HG03039 (cell line): Measurements from ENCODE around the gene AKAP13.

Experiments
- ATAC-seq: cut with Tn5 transposase; IDR thresholded peaks from one replicate; pipeline ENCODE4 v1.9.1; 2021; ENCODE audit warnings: mild to moderate bottlenecking, moderate library complexity; ENCODE audit not compliant: unreplicated experiment

The AKAP13 gene

DNA sequence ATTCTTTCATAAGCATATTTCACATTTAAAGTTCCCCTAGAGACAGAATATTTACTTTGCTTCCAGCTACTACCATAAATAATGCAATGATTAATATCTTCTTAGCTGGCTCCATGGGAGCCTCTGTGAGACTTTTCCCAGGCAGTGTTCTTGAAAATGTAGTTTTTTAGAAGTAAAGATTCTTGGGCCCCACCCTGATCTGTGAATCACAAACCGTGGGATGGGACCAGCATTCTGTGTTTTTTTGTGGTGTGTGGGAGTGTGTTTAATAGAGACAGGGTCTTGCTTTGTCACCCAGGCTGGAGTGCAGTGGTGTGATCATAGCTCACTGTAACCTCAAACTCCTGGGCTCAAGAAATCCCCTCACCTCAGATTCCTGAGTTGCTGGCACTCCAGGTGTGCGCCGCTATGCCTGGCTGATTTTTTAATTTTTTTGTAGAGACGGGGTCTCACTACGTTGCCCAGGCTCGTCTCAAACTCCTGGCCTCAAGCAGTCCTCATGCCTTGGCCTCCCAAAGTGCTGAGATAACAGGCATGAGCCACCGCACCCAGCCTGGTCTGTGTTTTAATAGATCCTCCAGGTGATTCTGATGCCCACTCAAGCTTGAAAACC, 331.3 kb downstream of the AKAP13 start:
- no peak for ATAC-seq

DNA sequence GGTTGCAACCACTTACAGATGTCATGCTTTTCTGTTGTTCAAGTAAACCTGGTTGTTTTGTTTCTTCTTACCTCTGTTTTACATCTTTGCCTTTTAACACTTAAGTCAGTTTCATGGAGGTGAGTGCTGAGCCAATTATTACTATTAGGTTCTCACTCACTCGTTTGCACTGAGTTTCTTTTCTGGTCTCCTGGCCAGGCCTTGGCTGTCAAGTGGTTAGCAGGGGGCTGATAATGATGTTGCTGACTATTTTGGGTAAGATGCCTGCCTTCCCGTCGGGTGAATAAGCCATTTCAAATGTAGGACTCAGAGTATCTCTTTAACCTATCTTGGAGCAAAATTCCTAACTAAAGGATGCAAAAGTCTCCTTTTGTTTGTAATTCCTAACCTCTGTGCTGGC, 335.9 kb downstream of the AKAP13 start:
- no peak for ATAC-seq

DNA sequence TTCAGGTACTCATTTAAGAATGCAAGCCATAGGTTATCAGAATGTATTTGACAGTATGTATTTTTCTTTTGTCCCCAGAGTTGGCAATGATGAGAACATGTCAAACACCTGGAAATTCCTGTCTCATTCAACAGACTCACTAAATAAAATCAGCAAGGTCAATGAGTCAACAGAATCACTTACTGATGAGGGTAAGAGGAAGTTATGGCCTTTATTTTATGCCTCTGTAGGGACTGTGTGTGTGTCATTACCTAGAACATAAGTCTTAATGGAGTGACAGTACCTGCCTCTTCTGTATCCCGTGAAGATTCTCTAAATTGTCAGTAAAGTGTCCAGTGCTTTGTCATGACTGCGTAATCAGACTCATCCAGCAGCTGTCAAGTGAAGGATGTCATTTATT, 336.8 kb downstream of the AKAP13 start:
- ATAC-seq: no peak

DNA sequence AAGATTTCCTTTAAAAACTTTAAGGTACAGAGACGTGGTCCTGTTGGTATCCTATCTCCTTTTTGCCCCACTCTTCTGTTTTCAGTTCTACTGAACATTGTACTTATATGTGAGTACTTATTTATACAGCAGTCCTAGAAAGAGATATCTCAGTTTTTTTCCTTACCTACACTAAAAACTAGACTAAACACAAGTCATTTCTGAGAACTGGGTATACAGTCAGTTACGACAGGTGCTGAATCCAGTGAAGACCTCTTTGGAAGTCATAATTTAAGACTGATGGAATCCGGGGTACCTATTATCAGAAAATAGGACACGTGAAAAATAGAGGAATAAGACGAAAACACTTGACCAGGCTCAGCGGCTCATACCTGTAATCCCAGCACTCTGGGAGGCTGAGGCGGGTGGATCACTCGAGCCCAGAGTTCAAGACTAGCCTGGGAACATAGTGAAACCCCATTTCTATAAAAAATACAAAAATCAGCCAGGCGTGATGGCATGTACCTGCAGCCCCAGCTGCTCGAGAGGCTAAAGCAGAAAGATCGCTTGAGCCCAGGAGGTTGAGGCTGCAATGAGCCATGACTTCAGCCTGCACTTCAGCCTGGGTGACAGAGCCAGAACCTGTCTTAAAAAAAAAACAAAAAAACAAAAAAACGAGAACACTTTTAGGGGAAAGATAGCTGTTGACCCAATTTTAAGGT, 338.0 kb downstream of the AKAP13 start:
- ATAC-seq: peak; percentile 54

DNA sequence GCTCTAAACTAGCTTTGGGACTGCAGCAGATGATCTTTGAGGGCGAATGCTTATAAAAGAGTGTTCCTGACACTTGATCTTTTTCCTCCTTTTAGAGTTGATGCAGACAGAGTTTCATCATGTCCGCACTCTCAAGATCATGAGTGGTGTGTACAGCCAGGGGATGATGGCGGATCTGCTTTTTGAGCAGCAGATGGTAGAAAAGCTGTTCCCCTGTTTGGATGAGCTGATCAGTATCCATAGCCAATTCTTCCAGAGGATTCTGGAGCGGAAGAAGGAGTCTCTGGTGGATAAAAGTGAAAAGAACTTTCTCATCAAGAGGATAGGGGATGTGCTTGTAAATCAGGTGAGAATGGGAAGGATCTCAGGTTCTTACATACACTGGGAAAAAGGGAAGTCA, 338.6 kb downstream of the AKAP13 start:
- no peak for ATAC-seq

DNA sequence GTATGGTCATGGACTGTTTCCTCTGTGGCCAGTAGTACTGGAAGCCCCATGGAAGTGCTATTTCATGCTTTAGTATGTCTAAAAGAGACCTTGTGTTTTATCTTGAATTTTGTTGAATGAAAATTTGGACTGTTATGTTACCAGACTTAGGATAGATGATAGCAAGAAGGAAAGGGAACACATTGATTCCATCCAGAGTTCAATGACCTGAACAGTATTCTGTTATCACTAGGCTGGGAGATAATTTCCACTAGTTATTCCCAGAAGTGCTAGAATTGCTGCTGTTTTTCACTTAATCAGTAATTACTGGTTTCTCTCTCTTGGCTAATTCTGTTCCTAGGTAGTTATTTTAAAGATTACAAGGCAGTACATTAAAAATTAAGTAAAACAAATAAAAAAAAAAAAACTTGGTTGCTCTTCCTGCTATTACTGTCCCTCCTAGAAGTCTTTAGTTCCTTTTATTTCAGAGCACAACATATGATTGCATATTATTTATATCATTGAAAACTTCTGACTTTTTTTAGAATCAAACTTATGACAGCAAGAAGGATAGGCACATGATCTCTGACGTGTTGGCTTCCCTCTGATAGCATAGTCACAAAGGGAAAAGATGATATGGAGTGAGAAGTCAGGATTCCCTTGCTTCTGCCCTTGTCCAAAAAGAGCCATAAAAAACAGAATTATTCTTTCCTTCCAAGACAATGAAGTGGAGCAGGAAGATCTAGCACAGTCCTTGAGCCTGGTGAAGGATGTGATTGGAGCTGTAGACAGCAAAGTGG, 342.2 kb downstream of the AKAP13 start:
- no peak for ATAC-seq

DNA sequence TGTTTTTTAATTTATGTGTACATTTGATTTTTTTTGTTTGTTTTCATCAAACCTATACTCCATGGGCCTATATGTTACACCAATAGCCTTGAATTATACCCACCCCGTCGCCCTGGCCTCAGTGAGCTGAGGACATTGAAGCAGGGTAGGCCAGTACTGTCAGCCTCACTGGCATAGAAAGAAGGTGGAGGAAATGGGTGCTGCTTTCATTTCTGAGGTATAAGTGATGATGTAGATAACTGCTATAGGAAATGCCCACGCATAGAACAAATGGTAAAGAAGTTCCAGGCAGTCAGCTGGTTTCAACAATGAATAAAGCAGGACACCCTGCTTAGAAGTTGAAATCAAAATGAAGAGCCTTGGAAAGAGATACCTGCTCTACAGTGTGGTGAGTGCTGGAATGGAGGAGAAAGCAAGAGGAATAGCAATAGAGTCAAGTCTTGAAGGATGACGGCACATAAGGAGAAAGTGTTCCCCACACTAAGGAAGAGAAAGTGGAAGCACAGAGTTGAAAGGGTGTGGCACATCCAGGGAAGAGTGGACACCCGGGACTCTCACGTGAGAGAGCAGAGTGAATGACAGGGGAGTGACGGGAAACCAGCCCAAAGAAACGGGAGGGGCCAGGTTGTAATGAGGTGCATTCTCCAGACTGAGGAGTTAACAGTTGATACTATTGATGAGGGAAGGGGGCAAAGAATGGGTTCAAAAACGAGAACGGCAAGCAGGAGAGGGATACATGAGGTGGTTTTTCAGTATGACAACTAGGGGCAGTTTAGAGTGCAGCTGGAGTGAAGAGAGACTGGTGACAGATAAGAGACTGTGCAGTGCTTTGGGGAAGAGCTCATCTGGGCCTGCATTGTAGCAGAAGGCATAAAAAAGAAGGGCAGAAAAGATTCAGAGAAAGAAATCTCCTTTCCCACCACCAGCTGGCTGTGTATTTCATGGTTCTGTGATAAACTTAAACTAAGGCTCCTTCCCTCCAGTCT, 343.9 kb downstream of the AKAP13 start:
- no peak for ATAC-seq

DNA sequence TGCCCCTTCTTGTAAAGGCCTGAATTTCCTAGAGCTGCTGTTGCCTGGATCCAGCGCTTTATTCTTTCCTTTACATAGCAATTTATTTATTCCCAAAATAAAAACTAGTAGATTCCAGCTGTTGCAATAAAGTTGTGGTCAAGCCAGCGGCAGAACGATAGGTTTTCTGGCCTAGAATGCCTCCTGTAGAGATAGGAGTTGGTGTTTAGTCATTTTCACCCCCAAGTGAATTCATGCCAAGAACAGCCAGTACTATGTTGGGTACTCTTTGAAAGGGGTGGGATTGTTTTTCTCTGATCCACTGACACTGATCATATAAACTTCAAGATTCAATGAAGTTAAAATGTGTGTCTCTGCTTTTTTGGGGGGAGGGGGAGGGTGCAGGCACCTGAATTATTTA, 344.6 kb downstream of the AKAP13 start:
- no peak for ATAC-seq

DNA sequence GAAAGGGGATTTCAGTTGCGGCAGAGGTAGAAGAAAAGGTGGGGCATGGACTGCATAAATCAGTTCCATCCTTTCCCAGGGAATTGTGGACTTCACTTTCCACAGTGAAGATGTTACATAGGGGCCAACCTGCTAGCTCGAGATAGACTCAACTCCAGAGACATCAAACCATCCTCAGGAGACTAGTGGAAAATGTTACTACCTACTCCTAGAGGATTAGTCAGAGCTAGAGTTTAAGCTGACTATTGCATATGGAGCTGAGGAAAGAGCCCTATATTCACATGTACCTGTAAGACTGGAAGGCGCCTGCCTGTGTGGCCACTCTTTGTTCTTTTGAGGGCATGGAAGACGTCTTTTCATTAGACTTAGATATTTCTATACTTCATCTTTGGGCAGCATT, 345.2 kb downstream of the AKAP13 start:
- no peak for ATAC-seq

DNA sequence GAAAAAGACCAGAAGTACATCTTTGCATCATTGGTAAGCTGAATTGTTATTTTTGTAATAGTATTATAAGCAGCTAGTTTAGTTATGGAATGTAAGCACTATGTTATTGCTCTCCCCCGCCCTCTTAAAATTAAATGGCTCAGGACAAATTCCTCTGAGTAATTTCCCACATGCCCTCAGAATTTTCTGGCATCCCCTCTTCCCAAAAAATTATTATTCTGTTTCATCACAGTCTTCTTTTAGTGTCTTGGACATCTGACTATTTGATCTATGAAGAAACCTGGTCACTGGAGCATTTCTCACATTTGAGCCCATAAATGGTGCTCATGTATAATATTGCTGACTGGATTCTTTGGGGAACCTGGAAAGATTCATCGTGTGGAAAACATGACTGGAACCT, 346.1 kb downstream of the AKAP13 start:
- ATAC-seq: no peak

DNA sequence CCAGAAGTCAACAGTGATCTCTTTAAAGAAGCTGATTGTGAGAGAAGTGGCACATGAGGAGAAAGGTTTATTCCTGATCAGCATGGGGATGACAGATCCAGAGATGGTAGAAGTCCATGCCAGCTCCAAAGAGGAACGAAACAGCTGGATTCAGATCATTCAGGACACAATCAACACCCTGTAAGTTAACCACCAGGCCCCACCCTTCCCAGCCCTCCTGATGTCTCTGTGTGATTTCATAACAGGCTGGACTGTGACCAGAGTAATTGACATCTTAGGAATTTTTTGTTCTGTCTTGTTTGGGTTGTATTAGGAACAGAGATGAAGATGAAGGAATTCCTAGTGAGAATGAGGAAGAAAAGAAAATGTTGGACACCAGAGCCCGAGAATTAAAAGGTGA, 346.7 kb downstream of the AKAP13 start:
- no peak for ATAC-seq

DNA sequence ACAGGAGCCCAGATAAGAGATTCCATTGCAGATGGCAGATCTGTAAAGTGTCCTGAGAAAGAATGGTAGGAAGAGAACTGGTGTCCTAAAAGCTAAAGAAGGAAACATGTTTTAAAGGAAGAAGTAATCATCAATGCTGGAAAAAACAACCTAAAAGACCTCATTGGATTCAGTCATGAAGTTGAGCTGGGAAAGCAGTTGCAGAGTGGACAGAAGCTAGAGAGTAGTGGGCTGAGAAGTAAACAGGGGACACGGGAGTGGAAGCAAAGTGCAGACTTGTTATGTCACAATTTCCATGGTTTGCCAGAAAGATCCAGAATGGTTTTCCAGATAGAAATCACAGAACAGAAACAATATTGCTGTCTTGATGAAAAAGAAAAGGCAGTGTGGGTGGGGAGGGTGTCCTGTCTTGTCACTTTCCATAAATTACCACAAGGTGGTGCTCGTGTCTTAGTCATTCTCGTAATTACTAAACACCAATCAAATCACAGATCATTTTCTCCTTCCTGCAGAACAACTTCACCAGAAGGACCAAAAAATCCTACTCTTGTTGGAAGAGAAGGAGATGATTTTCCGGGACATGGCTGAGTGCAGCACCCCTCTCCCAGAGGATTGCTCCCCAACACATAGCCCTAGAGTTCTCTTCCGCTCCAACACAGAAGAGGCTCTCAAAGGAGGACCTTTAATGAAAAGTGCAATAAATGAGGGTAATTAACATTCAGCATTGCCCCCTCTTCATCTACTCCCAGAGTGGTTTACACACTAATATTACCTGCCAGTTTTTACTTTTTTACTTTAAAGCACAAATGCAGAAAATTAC, 349.8 kb downstream of the AKAP13 start:
- no peak for ATAC-seq

DNA sequence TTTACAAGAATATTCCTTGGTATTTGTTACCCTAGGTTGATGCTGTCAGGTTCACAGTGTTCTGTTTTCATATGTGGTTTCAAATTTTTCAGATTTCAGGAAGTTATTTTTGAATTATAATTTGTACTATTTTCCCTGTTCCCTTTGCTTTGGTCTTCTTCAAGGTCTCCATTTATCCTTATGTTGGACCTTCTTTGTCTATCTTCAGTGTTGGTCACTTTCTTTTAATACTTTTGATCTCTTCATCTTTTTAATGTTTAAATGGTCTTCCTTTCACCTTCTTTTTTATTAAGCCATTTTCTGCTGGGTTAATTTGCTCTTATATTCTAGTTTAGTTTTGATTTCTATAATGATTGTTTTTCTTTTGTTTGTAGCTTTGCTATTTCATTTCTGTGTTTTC, 353.0 kb downstream of the AKAP13 start:
- ATAC-seq: no peak

DNA sequence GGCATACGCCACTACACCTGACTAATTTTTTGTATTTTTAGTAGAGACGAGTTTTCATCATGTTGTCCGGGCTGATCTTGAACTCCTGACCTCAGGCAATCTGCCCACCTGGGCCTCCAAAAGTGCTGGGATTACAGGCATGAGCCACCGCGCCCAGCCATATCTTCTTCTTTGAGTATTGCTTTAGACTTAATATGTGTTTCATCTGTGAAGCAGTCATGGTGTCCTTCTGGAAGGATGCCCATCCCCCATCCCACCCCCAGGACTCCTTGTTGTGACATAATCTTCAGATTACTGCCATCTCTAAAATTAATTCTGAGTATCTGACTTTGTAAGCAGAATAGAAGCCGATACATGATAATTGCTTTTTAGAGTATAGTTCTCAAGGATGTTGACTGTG, 356.7 kb downstream of the AKAP13 start:
- ATAC-seq: no peak

DNA sequence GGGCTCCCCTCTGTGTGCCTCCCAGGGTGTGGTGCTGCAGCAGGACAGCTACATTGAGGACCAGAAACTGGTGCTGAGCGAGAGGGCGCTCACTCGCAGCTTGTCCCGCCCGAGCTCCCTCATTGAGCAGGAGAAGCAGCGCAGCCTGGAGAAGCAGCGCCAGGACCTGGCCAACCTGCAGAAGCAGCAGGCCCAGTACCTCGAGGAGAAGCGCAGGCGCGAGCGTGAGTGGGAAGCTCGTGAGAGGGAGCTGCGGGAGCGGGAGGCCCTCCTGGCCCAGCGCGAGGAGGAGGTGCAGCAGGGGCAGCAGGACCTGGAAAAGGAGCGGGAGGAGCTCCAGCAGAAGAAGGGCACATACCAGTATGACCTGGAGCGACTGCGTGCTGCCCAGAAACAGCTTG, 360.6 kb downstream of the AKAP13 start:
- ATAC-seq: no peak

DNA sequence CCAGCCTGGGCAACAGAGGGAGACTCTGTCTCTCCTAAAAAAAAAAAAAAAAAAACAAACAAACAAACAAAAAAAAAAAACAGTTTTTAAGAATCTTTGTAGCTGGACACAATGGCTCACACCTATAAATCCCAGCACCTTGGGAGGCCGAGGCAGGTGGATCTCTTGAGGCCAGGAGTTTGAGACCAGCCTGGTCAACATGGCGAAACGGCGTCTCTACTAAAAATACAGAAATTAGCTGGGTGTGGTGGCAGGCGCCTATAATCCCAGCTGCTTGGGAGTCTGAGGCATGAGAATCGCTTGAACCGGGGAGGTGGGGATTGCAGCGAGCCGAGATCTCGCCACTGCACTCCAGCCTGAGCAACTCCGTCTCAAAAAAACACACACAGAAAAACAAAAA, 361.3 kb downstream of the AKAP13 start:
- no peak for ATAC-seq

DNA sequence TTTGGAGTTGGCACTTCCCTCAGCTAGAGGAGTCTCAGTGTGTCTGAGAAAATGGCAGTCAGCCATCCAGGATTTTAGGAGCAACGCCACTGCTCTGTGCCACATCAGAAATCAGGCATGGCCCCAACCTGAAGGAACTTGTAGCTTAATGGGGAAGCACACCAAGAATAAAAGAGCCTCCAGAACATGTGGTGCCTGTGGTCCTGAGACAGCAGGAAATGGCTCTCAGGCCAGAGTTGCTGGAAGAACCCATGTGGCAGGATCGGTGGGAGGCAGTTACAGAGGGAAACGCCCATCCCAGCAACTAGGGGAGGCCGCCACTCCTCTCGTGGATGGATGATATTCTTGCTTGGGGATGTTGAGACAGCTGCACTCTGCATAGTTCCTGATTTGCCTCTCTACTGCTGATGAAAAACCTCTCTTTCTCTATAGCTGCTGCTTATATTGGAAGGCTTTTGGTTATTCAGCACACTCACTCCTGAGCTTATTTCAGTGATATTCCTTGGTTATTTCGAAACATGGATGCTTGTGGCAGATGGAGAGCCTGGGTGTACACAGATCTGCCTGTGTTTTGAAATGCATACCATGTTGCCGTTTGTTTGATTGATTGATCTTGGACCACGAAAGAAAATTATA, 361.9 kb downstream of the AKAP13 start:
- no peak for ATAC-seq

DNA sequence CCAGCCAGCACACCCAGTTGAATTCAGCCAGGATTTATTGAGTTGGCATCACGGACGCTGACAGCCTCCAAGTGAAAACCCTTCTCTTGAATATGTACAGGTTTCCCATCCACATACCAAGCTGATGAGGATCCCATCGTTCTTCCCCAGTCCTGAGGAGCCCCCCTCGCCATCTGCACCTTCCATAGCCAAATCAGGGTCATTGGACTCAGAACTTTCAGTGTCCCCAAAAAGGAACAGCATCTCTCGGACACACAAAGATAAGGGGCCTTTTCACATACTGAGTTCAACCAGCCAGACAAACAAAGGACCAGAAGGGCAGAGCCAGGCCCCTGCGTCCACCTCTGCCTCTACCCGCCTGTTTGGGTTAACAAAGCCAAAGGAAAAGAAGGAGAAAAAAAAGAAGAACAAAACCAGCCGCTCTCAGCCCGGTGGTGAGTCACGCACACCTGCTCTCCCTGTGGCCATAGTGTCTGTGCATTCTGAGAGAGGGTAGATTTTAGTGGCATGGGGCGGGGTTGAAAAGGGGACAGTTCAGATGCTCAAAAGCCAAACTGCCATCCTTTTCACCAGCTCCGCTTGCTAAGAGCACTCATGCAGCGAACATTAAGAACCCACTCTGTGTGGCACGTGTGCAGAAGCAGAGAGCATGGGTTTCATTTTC, 363.1 kb downstream of the AKAP13 start:
- no peak for ATAC-seq

DNA sequence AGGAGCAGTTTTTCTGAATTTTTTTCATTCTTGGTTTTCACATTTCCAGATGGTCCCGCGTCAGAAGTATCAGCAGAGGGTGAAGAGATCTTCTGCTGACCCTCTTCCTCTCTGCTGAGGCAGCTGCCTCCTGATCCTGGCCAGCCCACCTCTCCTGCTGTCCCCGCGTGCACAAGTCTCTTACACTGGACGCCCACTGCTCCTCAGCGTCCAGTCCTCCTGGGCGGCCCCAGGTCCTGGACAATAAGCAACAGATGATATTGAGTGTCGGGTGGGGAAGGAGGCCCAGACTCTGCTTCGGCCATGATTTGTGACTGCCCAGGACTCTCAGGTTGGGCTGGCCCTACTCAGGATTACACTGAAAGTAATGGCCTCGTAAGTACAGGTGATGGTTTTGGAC, 364.2 kb downstream of the AKAP13 start:
- no peak for ATAC-seq
